GM21619 (cell line): ENCODE data around the gene NRSN2.

ENCODE experiments used
- ATAC-seq: cut with Tn5 transposase; IDR thresholded peaks from one replicate; pipeline ENCODE4 v1.9.1; 2021; ENCODE audit not compliant: unreplicated experiment

NRSN2 gene, protein sequence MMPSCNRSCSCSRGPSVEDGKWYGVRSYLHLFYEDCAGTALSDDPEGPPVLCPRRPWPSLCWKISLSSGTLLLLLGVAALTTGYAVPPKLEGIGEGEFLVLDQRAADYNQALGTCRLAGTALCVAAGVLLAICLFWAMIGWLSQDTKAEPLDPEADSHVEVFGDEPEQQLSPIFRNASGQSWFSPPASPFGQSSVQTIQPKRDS

DNA sequence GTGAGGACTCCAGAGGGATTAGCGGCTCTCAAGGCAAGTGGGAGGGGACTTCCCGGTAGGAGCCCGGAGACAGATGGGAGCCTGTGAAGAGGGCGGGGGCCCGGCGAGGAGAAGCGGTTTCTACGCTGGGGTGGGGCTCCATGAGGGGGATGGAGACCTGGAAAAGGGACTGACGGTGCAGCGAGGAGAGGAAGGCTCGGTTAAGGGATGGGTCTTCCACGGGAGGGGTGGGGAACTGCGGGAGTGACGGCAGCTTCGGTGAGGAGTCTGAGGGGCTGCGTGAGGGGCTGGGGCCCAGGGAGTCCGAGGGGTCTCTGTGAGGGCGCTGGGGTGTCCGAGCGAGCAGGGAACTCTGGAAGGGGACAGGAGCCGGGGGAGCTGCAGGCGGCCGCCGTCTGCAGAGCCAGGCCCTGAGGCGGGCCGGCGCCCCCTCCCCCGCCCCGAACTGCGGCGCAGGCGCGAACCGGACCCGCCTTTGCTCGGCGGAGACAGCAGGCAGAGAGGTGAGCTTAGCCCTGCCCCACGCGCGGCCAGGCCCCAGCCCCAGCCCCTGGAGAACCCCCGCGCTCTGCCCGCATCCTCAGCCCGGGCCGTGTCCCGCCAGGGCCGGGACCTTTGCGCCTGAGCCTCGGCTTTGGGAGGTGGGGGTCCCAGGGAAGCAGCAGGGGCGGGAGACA, at the start of gene NRSN2:
Gene NRSN2 (plus strand): TSS at position 472 of the 677 bp plus-strand sequence. CDS start 2,533 bp downstream, outside the sequence.
- peak; percentile 40 for ATAC-seq

DNA sequence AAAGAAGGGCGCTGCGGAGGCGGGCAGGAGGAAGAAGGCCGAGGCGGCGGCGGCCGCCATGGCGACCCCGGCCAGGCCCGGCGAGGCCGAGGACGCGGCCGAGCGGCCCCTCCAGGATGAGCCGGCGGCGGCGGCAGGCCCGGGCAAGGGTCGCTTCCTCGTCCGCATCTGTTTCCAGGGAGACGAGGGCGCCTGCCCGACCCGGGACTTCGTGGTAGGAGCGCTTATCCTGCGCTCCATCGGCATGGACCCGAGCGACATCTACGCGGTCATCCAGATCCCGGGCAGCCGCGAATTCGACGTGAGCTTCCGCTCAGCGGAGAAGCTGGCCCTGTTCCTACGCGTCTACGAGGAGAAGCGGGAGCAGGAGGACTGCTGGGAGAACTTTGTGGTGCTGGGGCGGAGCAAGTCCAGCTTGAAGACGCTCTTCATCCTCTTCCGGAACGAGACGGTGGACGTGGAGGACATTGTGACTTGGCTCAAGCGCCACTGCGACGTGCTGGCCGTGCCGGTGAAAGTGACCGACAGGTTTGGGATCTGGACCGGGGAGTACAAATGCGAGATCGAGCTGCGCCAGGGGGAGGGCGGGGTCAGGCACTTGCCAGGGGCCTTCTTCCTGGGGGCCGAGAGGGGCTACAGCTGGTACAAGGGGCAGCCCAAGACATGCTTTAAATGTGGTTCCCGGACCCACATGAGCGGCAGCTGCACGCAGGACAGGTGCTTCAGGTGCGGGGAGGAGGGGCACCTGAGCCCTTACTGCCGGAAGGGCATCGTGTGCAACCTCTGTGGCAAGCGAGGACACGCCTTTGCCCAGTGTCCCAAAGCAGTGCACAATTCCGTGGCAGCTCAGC, 48.8 kb upstream of the NRSN2 start:
- ATAC-seq: peak; percentile 22

DNA sequence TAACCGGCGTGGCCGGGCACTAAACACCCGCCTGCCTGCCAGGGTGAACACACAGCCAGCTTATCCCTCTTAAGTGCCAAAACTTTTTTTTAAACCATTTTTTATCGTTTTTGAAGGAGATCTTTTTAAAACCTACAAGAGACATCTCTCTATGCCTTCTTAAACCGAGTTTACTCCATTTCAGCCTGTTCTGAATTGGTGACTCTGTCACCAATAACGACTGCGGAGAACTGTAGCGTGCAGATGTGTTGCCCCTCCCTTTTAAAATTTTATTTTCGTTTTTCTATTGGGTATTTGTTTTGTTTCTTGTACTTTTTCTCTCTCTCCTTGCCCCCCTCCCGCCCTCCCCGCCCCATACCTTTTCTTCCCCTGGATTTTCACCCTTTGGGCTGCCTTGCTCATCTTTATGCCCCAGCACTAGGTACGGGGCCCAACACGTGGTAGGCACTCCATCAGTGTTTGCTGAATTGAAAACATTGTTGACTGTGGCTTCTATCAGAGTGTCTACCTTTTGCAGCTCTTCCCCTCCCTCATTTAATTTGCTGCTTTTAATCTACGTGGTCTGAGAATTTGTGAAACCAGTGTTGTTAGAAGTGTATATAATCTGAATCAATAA, 48.0 kb upstream of the NRSN2 start:
- ATAC-seq: no peak

DNA sequence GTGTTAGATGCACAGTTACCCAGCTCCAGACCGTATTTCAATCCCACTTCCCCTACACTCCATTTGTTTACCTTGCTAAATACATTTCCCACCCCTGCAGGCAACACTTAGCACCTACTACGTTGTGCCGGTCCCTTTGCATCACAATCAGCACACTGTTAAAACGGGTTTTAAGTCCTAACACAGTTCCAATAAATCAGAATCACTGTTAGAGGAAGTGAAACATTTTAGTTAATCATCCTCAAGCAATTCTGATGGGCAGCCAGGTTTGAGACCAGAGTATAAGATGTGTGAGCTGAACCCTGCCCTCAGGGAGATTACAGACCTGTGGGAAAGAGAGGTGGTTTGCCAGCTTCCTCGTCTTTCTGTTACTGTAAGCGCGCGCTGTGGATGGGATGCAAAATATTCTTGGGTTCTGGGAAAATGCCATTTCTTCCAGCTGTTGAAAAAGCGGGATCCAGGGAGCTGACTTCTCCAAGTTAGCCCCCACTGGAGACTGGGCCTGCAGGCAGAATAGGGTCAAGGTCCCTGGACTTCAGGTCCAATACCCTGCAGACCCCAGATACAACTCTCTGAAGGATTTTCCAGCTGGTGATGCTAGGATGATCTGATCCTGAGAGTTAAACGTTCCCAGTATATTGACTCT, 46.4 kb upstream of the NRSN2 start:
- no peak for ATAC-seq

DNA sequence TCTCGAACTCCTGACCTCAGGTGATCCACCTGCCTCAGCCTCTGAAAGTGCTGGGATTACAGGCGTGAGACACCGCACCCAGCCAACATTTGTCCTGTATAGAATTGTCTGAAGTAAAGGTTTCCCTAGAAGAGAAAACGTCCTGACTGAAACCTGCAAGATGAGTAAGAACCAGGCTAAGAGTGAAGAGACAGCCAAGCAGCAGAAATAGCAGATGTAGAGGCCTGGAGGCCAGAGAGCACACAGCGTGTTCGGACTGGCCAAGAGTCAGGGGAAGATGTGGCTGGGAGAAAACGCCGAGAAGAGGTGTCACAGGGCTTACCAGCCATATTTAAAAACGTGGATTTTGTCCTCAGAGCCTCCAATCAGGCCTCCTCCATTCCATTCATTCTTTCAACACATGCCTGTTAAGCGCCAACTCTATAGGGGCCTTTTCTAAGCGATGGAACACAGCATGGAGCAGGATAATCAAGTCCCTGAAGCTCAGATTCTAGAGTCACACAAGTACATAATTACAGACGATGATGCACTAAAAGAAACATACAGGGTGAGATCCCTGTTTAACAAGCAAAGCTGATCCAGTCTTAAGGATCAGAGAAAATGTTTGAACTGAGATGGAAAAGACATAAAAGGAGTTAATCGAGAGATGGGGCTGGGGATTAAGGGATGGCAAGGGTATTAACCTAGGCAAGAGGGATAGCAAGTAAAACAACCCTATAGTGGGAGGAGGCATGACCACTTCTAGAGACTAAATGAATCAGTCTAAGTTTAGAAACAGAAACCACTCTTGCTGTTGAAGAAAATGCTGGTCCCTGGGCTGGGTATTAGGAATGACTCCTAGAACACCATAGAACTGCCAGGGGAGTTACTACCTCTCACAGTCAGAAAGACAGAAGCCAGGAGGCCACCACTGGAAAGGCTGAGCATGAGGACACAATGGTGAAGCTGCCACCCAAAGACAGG, 44.7 kb upstream of the NRSN2 start:
- no peak for ATAC-seq

DNA sequence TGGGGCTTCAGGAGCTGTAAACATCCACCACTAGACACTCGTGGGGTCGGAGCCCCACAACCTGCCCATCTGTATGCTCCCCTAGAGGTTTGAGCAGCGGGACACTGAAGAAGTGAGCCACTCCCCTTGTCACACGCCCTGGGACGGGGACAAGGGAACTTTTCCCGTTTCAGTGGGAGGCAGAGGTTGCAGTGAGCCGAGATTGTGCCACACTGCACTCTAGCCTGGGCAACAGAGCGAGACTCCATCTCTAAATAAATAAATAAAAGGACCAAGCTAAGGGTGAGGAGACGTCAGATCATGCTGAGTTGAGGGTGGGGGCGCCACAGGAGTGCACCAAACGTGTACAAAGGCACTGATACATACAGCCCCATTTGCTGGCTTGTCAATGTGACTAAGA, 41.2 kb upstream of the NRSN2 start:
- no peak for ATAC-seq

DNA sequence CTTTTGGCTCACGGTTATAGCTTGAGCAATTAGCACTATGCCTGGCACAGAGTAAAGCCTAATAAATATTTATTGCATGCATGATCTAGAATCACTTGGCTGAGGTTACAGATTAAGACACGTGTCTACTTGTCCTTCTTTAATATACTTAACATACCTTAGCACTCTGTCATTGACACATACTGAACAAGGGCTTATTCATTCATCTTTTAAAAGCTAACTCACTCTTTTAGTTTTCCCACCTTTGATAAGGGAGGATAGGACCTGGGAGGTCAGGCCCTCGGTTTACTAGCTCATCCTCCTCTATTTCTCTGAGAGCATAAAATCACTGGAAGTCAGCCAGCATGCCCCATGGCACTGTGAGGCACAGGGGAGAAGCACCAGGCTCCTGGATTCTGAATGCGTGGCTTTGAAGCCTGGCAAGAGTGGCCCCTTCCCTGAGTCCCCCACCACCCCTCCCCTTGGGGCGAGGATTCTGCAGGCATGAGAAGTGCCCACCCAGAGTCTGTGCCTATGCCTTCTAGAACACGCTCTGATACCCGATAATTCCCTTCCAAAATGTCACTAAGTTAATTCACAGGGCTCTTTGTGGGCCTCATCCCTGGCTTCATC, 38.4 kb upstream of the NRSN2 start:
- ATAC-seq: no peak

DNA sequence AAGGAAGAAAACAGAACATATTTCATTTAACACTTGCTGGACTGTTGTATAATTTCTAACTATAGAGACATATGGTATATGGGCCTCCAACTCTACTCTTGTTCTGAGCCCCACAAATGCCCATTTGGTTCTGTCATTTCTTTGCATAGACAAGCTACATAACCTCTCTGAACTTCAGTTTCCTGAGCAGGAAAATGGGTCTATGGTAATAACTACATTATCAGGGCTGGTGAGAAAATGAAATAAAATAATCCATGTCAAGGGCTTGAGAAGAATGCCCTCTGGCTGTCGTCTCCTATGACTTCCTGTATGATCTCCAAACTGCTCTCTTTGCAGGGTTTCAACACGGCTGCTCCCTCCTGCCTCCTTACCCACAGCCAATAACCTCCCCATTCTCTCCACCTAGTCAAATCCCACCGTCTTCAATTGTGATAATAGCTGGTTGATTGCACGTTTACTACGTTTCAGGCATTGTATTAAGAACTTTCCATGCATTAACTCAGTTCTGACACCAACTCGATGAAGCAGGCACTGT, 37.5 kb upstream of the NRSN2 start:
- no peak for ATAC-seq

DNA sequence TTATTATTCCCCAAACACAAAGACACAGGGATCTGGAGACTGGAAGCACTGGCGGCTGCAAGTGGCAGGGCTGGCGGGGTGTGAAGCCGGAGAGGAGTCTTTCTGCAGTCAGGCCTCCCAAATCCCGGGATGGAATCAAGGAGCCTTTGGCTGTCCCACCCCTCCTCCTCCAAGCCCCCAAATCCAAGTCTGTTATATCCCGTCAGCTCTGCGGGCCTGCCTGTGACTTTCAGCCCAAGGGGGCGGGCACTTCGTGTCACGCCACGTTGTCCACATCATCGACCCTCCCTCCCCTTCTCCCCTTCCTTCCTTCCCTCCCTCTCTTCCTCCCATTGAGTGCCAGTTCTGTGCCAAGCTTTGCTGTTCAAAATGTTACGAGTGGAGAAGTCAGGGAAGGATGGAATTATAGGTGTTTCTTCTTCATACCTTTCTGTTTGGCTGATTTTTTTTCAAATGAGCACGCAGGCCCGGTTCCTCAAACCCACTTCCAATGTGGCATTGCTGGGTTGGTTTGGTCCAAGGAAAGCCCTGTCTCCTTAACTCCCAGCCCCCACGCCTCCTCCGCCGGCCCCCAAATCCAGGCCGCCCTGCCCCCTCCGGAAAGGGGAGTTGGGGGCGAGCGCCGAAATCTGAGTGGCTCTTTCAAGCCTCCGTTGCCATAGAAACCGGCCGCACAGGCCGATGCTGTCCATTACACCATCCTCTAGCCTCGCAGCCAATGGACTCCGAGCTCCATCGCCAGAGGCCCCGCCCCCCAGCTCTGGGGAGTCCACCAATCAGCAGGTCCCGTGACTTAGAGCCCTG, 36.9 kb upstream of the NRSN2 start:
- peak; percentile 99 for ATAC-seq

DNA sequence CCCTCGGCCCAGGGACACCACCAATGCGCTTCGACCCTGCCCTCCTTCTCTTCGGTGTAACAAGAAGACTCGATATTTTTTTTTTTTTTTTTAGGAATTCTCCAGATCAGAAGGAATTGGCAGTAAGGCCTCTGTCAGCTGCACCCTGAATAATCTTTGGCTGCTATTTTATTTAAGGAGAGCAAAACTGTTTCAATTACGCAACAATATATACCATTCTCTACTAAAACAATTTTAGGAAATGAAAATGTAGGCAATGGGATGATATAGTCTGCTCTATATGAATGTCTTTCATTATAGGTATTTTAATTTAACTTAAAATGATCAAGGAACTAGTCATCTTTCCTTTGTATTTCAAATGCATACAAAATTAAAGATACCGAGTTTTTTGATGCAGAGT, 36.3 kb upstream of the NRSN2 start:
- ATAC-seq: no peak

DNA sequence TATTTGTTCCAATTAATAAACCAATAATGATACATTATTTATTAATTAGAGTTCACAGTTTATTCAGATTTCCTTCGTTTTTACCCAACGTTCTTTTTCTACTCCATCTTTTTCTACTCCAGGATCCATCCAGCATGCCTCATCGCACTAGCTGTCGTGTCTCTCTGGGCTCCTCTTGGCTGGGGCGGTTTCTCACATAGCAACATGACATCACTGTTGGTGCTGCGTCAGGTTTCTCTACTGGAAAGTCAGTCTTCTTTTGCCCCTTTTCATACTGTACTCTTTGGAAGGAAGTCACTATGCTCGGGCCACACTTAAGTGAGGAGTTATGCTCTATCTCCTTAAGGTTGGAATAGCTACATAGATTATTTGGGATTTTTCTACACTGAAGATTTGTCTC, 35.3 kb upstream of the NRSN2 start:
- ATAC-seq: no peak

DNA sequence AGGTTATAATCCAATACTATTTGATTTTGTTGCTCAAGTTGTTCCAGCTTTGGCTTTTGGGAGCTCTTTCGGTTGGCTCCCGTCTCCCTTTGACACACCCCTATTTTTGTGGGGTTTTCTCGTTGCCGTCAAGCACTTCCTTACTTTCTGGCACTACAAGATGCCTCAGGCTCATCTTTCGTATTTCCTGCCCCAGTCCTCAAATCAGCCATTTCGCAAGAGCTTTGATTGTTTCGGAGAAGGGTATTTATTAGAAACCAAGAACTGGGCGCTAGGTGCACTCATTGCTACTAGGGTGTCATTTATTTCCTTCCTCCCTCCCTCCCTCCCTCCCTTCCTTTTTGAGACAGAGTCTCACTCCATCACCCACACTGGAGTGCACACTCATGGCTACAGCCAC, 34.8 kb upstream of the NRSN2 start:
- no peak for ATAC-seq

DNA sequence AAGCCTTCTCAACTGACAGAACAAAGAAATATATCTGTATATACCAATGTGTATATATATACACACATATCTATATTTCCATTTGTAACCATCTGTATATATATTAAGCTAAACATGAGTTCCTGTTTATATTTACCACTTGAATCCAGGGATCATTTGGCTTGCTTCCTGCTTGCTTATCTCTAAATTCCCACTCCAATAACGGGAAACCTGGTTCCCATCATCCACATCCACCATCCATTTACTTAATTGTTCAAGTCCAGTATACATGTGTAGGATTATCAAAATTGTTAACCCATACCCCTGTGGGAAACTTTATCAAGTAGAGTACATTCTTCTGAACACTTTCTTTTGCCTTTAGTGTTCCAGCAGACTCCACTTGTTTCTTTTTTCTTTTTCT, 34.0 kb upstream of the NRSN2 start:
- no peak for ATAC-seq

DNA sequence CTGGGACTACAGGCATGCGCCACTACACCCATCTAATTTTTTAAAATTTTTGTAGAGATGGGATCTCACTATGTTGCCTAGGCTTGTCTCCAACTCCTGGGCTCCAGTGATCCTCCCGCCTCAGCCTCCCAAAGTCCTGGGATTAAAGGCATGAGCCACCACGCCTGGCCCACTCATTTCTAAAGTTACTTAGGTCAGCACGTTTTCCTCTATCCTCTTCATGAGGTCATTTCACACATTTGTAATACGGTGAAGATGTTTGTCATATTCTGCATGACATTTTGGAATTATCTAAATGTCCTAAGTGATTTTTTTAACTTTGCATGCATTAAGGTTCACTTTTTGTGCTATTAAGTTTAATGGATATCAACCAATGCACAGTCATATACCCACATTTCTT, 33.5 kb upstream of the NRSN2 start:
- no peak for ATAC-seq

DNA sequence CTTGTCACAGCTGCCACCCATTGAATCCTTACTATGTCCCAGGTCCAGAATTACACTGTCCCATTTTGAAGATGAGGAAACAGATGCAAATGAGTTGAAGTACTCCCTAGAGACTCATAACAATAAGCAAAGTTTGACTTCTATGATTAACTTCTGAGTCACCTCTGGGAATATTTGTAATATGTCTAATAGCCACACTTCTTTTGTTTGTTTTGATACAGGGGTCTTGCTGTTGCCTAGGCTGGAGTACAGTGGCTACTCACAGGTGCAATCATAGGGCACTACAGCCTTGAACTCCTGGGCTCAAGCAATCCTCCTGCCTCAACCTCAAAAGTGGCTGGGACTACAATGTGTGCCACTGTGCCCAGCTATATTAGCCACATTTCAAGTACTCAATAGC, 33.0 kb upstream of the NRSN2 start:
- ATAC-seq: no peak

DNA sequence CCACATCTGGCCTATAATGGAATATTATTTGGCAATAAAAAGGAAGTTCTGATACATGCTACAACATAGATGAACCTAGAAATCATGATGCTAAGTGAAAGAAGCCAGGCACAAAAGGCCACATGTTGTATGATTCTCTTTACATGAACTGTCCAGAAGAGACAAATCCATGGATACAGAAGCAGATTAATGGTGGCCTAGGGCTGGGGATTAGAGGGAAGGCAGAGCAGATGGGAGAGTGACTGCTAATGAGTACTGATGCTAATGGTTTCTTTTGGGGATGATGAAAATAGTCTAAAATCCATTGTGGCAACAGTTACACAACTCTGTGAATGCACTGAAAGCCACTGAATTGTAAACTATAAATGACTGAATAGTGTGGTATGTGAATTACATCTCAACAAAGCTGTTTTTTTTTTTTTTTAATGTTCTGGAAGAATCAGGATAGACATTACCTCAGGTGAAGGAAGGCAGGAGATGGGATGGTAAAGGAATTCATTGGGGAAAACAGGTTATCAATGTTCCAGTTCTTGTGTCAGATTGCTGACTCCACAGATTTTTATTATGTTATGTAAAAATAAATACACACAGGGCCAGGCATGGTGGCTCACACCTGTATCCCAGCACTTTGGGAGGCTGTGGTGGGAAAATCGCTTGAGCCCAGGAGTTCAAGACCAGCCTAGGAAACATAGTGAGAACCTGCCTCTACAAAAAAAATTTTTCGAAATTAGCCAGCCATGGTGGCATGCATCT, 30.4 kb upstream of the NRSN2 start:
- ATAC-seq: no peak

DNA sequence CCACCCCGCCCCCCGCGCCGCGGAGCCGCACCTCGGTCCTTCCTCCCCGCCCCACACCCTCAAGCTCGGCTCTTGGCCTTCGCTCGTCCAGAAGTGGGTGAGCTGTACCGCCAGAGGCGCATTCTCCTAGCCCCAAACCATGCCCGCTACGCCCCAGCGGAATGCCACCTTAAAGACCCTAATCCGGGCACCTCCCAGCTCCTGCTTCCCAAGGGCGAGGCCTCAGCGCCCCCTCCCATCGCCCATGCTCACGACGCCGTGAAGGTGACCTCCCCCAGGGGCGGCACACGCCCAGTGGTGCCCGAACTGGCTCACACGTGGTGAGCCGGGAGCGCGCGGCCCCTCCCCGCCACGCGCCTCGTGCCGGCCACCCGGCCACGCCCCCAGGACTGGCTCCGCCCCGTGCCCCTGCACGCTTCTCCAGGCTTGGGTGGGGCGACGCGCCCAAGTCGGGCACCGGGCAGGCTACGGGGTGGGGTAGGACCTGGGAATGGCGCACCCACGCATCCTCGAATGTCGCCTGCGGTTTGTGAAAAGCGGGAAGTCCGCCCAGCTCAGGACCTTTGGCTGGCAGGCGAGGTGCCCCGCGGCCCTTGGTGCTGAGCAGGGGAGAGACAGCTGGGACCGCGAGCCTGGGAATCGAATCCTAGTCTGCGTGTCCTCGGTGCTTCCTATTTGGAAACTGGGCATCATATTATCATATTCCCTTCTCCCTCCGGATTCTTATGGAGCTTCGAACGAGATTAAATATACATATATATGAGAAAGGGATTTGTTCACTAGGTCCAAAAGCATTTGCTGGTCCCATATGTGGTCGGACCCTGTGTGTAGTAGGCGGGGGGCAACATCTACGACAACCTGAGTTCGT, 22.5 kb upstream of the NRSN2 start:
- ATAC-seq: peak; percentile 45
